Glutamatergic neuron (in vitro differentiated cells): Measurements from ENCODE around the gene SLC49A4. TPM values are rescaled to one million over a fixed set of nuclear protein-coding genes. Genes with fewer than 3 reads are reported as not detected.

Experiments used
- DNase-seq: peaks from one replicate; pipeline ENCODE4 v3.0.0; 2022
- H3K27ac Mint-ChIP-seq: one replicate; pipeline ENCODE4 v1.8.0; 2020; ENCODE audit warnings: mild to moderate bottlenecking, mixed read lengths, inconsistent platforms; ENCODE audit not compliant: unreplicated experiment
- H3K27me3 Mint-ChIP-seq: one replicate; pipeline ENCODE4 v1.8.0; 2020; ENCODE audit warnings: mild to moderate bottlenecking, moderate library complexity, mixed read lengths, inconsistent platforms; ENCODE audit not compliant: unreplicated experiment
- H3K36me3 Mint-ChIP-seq: one replicate; pipeline ENCODE4 v1.8.0; 2020; ENCODE audit warnings: mild to moderate bottlenecking, mixed read lengths, inconsistent platforms; ENCODE audit not compliant: unreplicated experiment
- H3K4me1 Mint-ChIP-seq: one replicate; pipeline ENCODE4 v1.8.0; 2020; ENCODE audit warnings: mild to moderate bottlenecking, low read depth, mixed read lengths, inconsistent platforms; ENCODE audit not compliant: unreplicated experiment
- H3K4me3 Mint-ChIP-seq: one replicate; pipeline ENCODE4 v1.8.0; 2020; ENCODE audit warnings: mild to moderate bottlenecking, mixed read lengths, inconsistent platforms; ENCODE audit not compliant: unreplicated experiment
- H3K9me3 Mint-ChIP-seq: one replicate; pipeline ENCODE4 v1.8.0; 2020; ENCODE audit warnings: mild to moderate bottlenecking, moderate library complexity, mixed read lengths, inconsistent platforms; ENCODE audit not compliant: unreplicated experiment
- CTCF ChIP-seq: fragments of 200-600 bp; sonication (generic); IDR thresholded peaks from one replicate; pipeline ENCODE4 v1.5.0; 2021; ENCODE audit not compliant: partially characterized antibody, unreplicated experiment
- total RNA-seq: library from RNA; stranded (reverse); fragmentation: NEBNext Ultra II Directional; extraction: Animal tissue kit (Norgen Biotek cat#: 25700); gene quantifications from one replicate; pipeline ENCODE4 v1.2.1, GENCODE V29; 2021; ENCODE audit not compliant: unreplicated experiment

Gene SLC49A4
- total RNA-seq, 1 donor from 2014 or later = 8.6 TPM

- Mint-ChIP-seq H3K27me3 (no peaks in the 10 kb centered on the region), H3K27ac (no peak overlapping the region), H3K9me3 (peaks cover 4% of the 10 kb centered on the region), H3K36me3 (peaks cover 5% of the 10 kb centered on the region), H3K4me1 (no peaks in the 10 kb centered on the region), H3K4me3 (no peak overlapping the region)
- TF ChIP-seq CTCF = no peak
- DNase-seq = no peak
These were observed 121.7 kb downstream of the SLC49A4 start for GRCh38 chr3:122916580-122916979.

- H3K36me3 Mint-ChIP-seq = peaks cover 5% of the 10 kb centered on the region
- no peak overlapping the region for H3K4me3 Mint-ChIP-seq
- H3K27ac Mint-ChIP-seq = no peak overlapping the region
- H3K4me1 Mint-ChIP-seq = no peaks in the 10 kb centered on the region
- H3K9me3 Mint-ChIP-seq = peaks cover 4% of the 10 kb centered on the region
- TF ChIP-seq CTCF = no peak
- DNase-seq = no peak
- H3K27me3 Mint-ChIP-seq = no peaks in the 10 kb centered on the region
These were observed 122.5 kb downstream of the SLC49A4 start for GRCh38 chr3:122917412-122917811.

- H3K27me3 Mint-ChIP-seq = no peaks in the 10 kb centered on the region
- no peak overlapping the region for H3K27ac Mint-ChIP-seq
- DNase-seq = no peak
- no peaks in the 10 kb centered on the region for H3K4me1 Mint-ChIP-seq
- no peak overlapping the region for H3K4me3 Mint-ChIP-seq
- peaks cover 5% of the 10 kb centered on the region for H3K36me3 Mint-ChIP-seq
- TF ChIP-seq CTCF = no peak
- H3K9me3 Mint-ChIP-seq = peaks cover 4% of the 10 kb centered on the region
These were observed 123.9 kb downstream of the SLC49A4 start for GRCh38 chr3:122918576-122919290.

GRCh38 chr3:122919291-122919610 lies 124.4 kb downstream of the SLC49A4 start:
- Mint-ChIP-seq H3K4me1 (no peaks in the 10 kb centered on the region), H3K9me3 (peaks cover 4% of the 10 kb centered on the region), H3K27ac (no peak overlapping the region), H3K27me3 (no peaks in the 10 kb centered on the region), H3K36me3 (peaks cover 2% of the 10 kb centered on the region), H3K4me3 (no peak overlapping the region)
- TF ChIP-seq CTCF = no peak
- DNase-seq = no peak

- peaks cover 4% of the 10 kb centered on the region for H3K9me3 Mint-ChIP-seq
- H3K4me3 Mint-ChIP-seq = no peak overlapping the region
- no peak for DNase-seq
- no peaks in the 10 kb centered on the region for H3K36me3 Mint-ChIP-seq
- no peak overlapping the region for H3K27ac Mint-ChIP-seq
- no peaks in the 10 kb centered on the region for H3K27me3 Mint-ChIP-seq
- H3K4me1 Mint-ChIP-seq = no peaks in the 10 kb centered on the region
- no peak for TF ChIP-seq CTCF
These were observed 126.1 kb downstream of the SLC49A4 start for GRCh38 chr3:122920986-122921385.
